NCI-H2227 (cell line): ENCODE results near the gene MT1E.
"Not testable (repeated sequence)": the region's sequence is repeated elsewhere in the genome, so short reads cannot be mapped to it uniquely, and the experiment has no call there.

Experiments
- DNase-seq: peaks from one replicate; lab custom pipeline; 2025; ENCODE audit not compliant: unreplicated experiment; lab: John Stamatoyannopoulos, UW

MT1E gene

GRCh38 chr16:56643833-56644232 is 18.3 kb downstream of the MT1E start:
- no peak for DNase-seq

- no peak for DNase-seq
Observed at GRCh38 chr16:56645311-56645710, 19.7 kb downstream of the MT1E start.

- DNase-seq, result no peak
Observed at GRCh38 chr16:56645838-56646237, 20.3 kb downstream of the MT1E start.

GRCh38 chr16:56647641-56648431 is 22.3 kb downstream of the MT1E start:
- DNase-seq, result no peak

- no peak for DNase-seq
Observed at GRCh38 chr16:56649271-56649670, 23.7 kb downstream of the MT1E start.

GRCh38 chr16:56649820-56650219 is 24.2 kb downstream of the MT1E start:
- DNase-seq, result no peak

GRCh38 chr16:56651586-56651985 is 26.0 kb downstream of the MT1E start, which contains the start of gene MT1B:
Gene MT1B, plus strand, starts transcription at chr16:56651886. Its CDS starts 68 bp downstream, at chr16:56651954.
- DNase-seq, result no peak

- DNase-seq, result no peak
Observed at GRCh38 chr16:56652600-56652999, 27.0 kb downstream of the MT1E start.

GRCh38 chr16:56653218-56653617 is 27.6 kb downstream of the MT1E start:
- no peak for DNase-seq

- DNase-seq, result peak; percentile 89
Observed at GRCh38 chr16:56657555-56658326, 32.2 kb downstream of the MT1E start, which contains the start of gene MT1F. Gene MT1F, plus strand, starts transcription at chr16:56657959. Its CDS starts 100 bp downstream, at chr16:56658059.

- no peak for DNase-seq
Observed at GRCh38 chr16:56658327-56658875, 32.8 kb downstream of the MT1E start.

GRCh38 chr16:56662357-56663354 is 37.1 kb downstream of the MT1E start:
- DNase-seq, result peak; percentile 60

GRCh38 chr16:56664506-56664905 is 38.9 kb downstream of the MT1E start:
- DNase-seq, result no peak

GRCh38 chr16:56665286-56666261 is 40.0 kb downstream of the MT1E start:
- DNase-seq, result not testable (repeated sequence)

- DNase-seq, result no peak
Observed at GRCh38 chr16:56667581-56668571, 42.3 kb downstream of the MT1E start, which contains the start of gene MT1G. Gene MT1G, minus strand, starts transcription at chr16:56668065. Its CDS starts 72 bp downstream, at chr16:56667993.

GRCh38 chr16:56669005-56669839 is 43.6 kb downstream of the MT1E start, which contains the start of gene MT1H:
Gene MT1H, plus strand, starts transcription at chr16:56669814. Its CDS starts 71 bp downstream, at chr16:56669885.
- DNase-seq, result no peak
